HG02571 (cell line): ENCODE results near the gene CYSTM1.

Source experiments
- ATAC-seq: cut with Tn5 transposase; IDR thresholded peaks from one replicate; pipeline ENCODE4 v1.9.1; 2021; ENCODE audit warnings: mild to moderate bottlenecking, moderate library complexity; ENCODE audit not compliant: unreplicated experiment

Gene CYSTM1

GRCh38 chr5:140205216-140205615, 30.2 kb downstream of the CYSTM1 start:
- ATAC-seq: no peak

- no peak for ATAC-seq
Observed at GRCh38 chr5:140205952-140206351, 31.0 kb downstream of the CYSTM1 start.

GRCh38 chr5:140207250-140207964, 32.4 kb downstream of the CYSTM1 start:
- no peak for ATAC-seq

- ATAC-seq: no peak
Observed at GRCh38 chr5:140208065-140208464, 33.1 kb downstream of the CYSTM1 start.

- ATAC-seq: no peak
Observed at GRCh38 chr5:140213370-140213983, 38.5 kb downstream of the CYSTM1 start.

GRCh38 chr5:140214831-140215230, 39.8 kb downstream of the CYSTM1 start:
- ATAC-seq: no peak

GRCh38 chr5:140215276-140215675, 40.3 kb downstream of the CYSTM1 start:
- ATAC-seq: no peak

GRCh38 chr5:140216478-140217074, 41.6 kb downstream of the CYSTM1 start:
- ATAC-seq: no peak

- ATAC-seq: no peak
Observed at GRCh38 chr5:140217299-140218026, 42.5 kb downstream of the CYSTM1 start.

- no peak for ATAC-seq
Observed at GRCh38 chr5:140219068-140219991, 44.3 kb downstream of the CYSTM1 start.

- ATAC-seq: no peak
Observed at GRCh38 chr5:140220032-140220697, 45.2 kb downstream of the CYSTM1 start.

- ATAC-seq: no peak
Observed at GRCh38 chr5:140220698-140221064, 45.7 kb downstream of the CYSTM1 start.

- ATAC-seq: no peak
Observed at GRCh38 chr5:140221697-140222223, 46.8 kb downstream of the CYSTM1 start.

GRCh38 chr5:140222416-140222815, 47.4 kb downstream of the CYSTM1 start:
- ATAC-seq: no peak

GRCh38 chr5:140223567-140223966, 48.6 kb downstream of the CYSTM1 start:
- no peak for ATAC-seq

GRCh38 chr5:140224658-140225057, 49.7 kb downstream of the CYSTM1 start:
- ATAC-seq: no peak

- no peak for ATAC-seq
Observed at GRCh38 chr5:140225396-140225795, 50.4 kb downstream of the CYSTM1 start.

GRCh38 chr5:140227046-140227445, 52.1 kb downstream of the CYSTM1 start:
- ATAC-seq: no peak

- ATAC-seq: no peak
Observed at GRCh38 chr5:140228364-140228837, 53.4 kb downstream of the CYSTM1 start.

- ATAC-seq: no peak
Observed at GRCh38 chr5:140230373-140230772, 55.4 kb downstream of the CYSTM1 start.
